GM12878 (cell line): ENCODE data around the gene ACP4. TPM values are rescaled to one million over a fixed set of nuclear protein-coding genes. Genes with fewer than 3 reads are reported as not detected.
"Not testable (repeated sequence)": the region's sequence is repeated elsewhere in the genome, so short reads cannot be mapped to it uniquely, and the experiment has no call there.

ENCODE experiments used
- ATAC-seq: fragments of 200-7000 bp; cut with Tn5 transposase; 3 replicates; pipeline ENCODE4 v1.9.1; 2020; ENCODE audit warnings: mild to moderate bottlenecking, moderate library complexity
- BruUV-seq: library from RNA; stranded (reverse); fragments of 400-500 nt; replicated peaks from 2 replicates; lab custom pipeline; 2021; lab: Mats Ljungman, UMichigan
- CTCF ChIA-PET: fragments of 300-600 bp; sonication (Branson Sonifier 250); formaldehyde crosslinking; extraction: SDS; loops from one replicate; lab custom pipeline; 2021; ENCODE audit warnings: inconsistent platforms; lab: Yijun Ruan, JAX
- POLR2A ChIA-PET: fragments of 350-600 bp; formaldehyde crosslinking; extraction: SDS; loops from one replicate; lab custom pipeline; 2021; ENCODE audit warnings: inconsistent platforms; lab: Charles Lee
- RAD21 ChIA-PET: fragments of 300-600 bp; sonication (Branson Sonifier 250); formaldehyde crosslinking; loops from one replicate; lab custom pipeline; 2023; ENCODE audit warnings: antibody characterized with exemption; ENCODE audit not compliant: unreplicated experiment; lab: Charles Lee
- SMC1A ChIA-PET: fragments of 300-600 bp; sonication (Branson Sonifier 250); formaldehyde crosslinking; loops from one replicate; lab custom pipeline; 2023; ENCODE audit not compliant: unreplicated experiment, uncharacterized antibody; lab: Charles Lee
- DNase-seq: peaks from one replicate; pipeline ENCODE4 v3.0.0-alpha.2; 2011; ENCODE audit warnings: low read depth, low spot score
- FAIRE-seq: peaks from 3 replicates; lab custom pipeline; 2011; peaks lifted over from hg19 to GRCh38; lab: Jason Lieb, UNC
- H2AFZ ChIP-seq: 2 replicates; pipeline ENCODE4 v1.6.0; 2011; ENCODE audit warnings: low read depth, low read length, control low read depth; ENCODE audit not compliant: control insufficient read depth
- H3K27ac ChIP-seq: 2 replicates; pipeline ENCODE4 v1.5.1; 2011; ENCODE audit warnings: control low read depth; ENCODE audit not compliant: control insufficient read depth, insufficient read depth
- H3K27me3 ChIP-seq, 2 experiments: replicated peaks in 1 of 2; 2 replicates each; pipeline versions ENCODE4 v1.6.0 to v1.6.1; 2011; ENCODE audit warnings: low read length in 1 of 2; ENCODE audit not compliant: control insufficient read depth in 2 of 2, insufficient read depth in 2 of 2
- H3K36me3 ChIP-seq, 2 experiments: 2 replicates each; pipeline ENCODE4 v1.5.1; 2011; ENCODE audit warnings: low read length in 1 of 2; ENCODE audit not compliant: control insufficient read depth in 2 of 2, insufficient read depth in 2 of 2
- H3K4me1 ChIP-seq: 2 replicates; pipeline ENCODE4 v1.6.1; 2011; ENCODE audit warnings: mild to moderate bottlenecking, low read length, moderate library complexity, mixed read lengths; ENCODE audit not compliant: control insufficient read depth, insufficient read depth
- H3K4me2 ChIP-seq: 2 replicates; pipeline ENCODE4 v1.6.0; 2011; ENCODE audit warnings: control low read depth; ENCODE audit not compliant: control insufficient read depth, insufficient read depth
- H3K4me3 ChIP-seq: fragments of 200-600 bp; sonication (generic); 2 replicates; pipeline ENCODE4 v1.5.1; 2016
- H3K79me2 ChIP-seq: 2 replicates; pipeline ENCODE4 v1.6.0; 2011; ENCODE audit warnings: low read length; ENCODE audit not compliant: control insufficient read depth, insufficient read depth
- H3K9ac ChIP-seq: 2 replicates; pipeline ENCODE4 v1.8.0; 2011; ENCODE audit warnings: low read length, control low read depth, mixed read lengths; ENCODE audit not compliant: control insufficient read depth, insufficient read depth
- H3K9me3 ChIP-seq: replicated peaks from 3 replicates; pipeline ENCODE4 v1.5.1; 2011; ENCODE audit warnings: mild to moderate bottlenecking, low read length; ENCODE audit not compliant: control insufficient read depth, insufficient read depth
- H4K20me1 ChIP-seq: 2 replicates; pipeline ENCODE4 v1.6.0; 2011; ENCODE audit not compliant: control insufficient read depth, insufficient read depth
- CHD1 ChIP-seq: IDR thresholded peaks from 2 replicates; pipeline ENCODE4 v1.6.1; 2012; ENCODE audit warnings: low read depth, low read length, improper control_type of control experiment
- NFXL1 ChIP-seq: fragments of 450-650 bp; IDR thresholded peaks from 2 replicates; pipeline ENCODE4 v1.6.1; 2017; ENCODE audit warnings: antibody characterized with exemption, mild to moderate bottlenecking, borderline replicate concordance
- NFYA ChIP-seq: IDR thresholded peaks from 2 replicates; pipeline ENCODE4 v1.6.1; 2011; ENCODE audit warnings: low read depth, mild to moderate bottlenecking, low read length, improper control_type of control experiment, borderline replicate concordance
- POLR2A ChIP-seq: IDR thresholded peaks from 2 replicates; pipeline ENCODE4 v1.6.1; 2011; ENCODE audit warnings: low read depth, mild to moderate bottlenecking, low read length
- SIX5 ChIP-seq: IDR thresholded peaks from 2 replicates; pipeline ENCODE4 v1.6.1; 2011; ENCODE audit warnings: mild to moderate bottlenecking, low read depth, low read length, moderate library complexity; ENCODE audit not compliant: severe bottlenecking
- TCF7 ChIP-seq: IDR thresholded peaks from 2 replicates; pipeline ENCODE4 v1.6.1; 2014; ENCODE audit warnings: antibody characterized with exemption, borderline replicate concordance
- WGBS: methylation state at CpG from one replicate; pipeline ENCODE4 v1.1.6; 2016; ENCODE audit warnings: low lambda C conversion rate; ENCODE audit not compliant: insufficient replicate concordance, insufficient coverage; ENCODE audit errors: missing lambda C conversion rate; 5-methylcytosine and 5-hydroxymethylcytosine counted together
- in situ Hi-C: fragments of 300-500 bp; cut with MboI; formaldehyde crosslinking; loops from 9 replicates; pipeline ENCODE4 v1.14.3; 2018; ENCODE audit warnings: mixed read lengths
- intact Hi-C: fragments of 100-400 bp; cut with micrococcal nuclease; formaldehyde crosslinking; loops from one replicate; pipeline ENCODE4 v1.14.2; 2022; ENCODE audit not compliant: unreplicated experiment
- polyA plus RNA-seq, 11 experiments: library from polyadenylated mRNA; depleted of rRNA in 4 of 11; unstranded in 6 of 11; stranded (reverse) in 5 of 11; fragments of >200 nt; fragmentation: Nextera tagmentation in 4 of 11; fragmentation: Illumina TruSeq in 1 of 11; extraction: Ambion mirVana in 4 of 11; extraction: Trizol in 1 of 11; gene quantifications; 1 replicate in 1 of 11; 2 replicates in 10 of 11; pipeline versions ENCODE4 v1.2.1 to v1.2.3, GENCODE V29; 2011 to 2016; ENCODE audit warnings: inconsistent platforms in 2 of 11, missing spikeins in 2 of 11, low read depth in 1 of 11
- total RNA-seq, 4 experiments: library from RNA; depleted of rRNA in 3 of 4; stranded (reverse); fragments of >200 nt in 3 of 4; fragmentation: Illumina TruSeq in 1 of 4; extraction: Trizol in 1 of 4; gene quantifications; 2 replicates each; pipeline versions ENCODE4 v1.2.1 to v1.2.3, GENCODE V29; 2013 to 2021
- TF ChIP-seq, protein P1 (sequence below): IDR thresholded peaks from 2 replicates; pipeline ENCODE4 v1.6.1; 2011; ENCODE audit warnings: borderline replicate concordance, low read depth, mild to moderate bottlenecking, moderate library complexity, low read length; ENCODE audit not compliant: insufficient read depth, poor library complexity, severe bottlenecking
- TF ChIP-seq, protein P2 (sequence below): fragments of 450-650 bp; IDR thresholded peaks from 2 replicates; pipeline ENCODE4 v1.6.1; 2016; ENCODE audit warnings: mild to moderate bottlenecking
- TF ChIP-seq, protein P3 (sequence below): IDR thresholded peaks from 2 replicates; pipeline ENCODE4 v1.6.1; 2011; ENCODE audit warnings: low read depth, mild to moderate bottlenecking, low read length, moderate library complexity, borderline replicate concordance; ENCODE audit errors: extremely low read depth
- TF ChIP-seq, protein P4 (sequence below): fragments of 150-350 bp; IDR thresholded peaks from 2 replicates; pipeline ENCODE4 v1.6.1; 2014; ENCODE audit warnings: mild to moderate bottlenecking, low read depth, low read length

Gene ACP4
- total and polyA plus RNA-seq, 10 of the 15 experiments (the other 5 are each of a cell fraction or from before 2014, with no cell fraction given) = not detected

DNA sequence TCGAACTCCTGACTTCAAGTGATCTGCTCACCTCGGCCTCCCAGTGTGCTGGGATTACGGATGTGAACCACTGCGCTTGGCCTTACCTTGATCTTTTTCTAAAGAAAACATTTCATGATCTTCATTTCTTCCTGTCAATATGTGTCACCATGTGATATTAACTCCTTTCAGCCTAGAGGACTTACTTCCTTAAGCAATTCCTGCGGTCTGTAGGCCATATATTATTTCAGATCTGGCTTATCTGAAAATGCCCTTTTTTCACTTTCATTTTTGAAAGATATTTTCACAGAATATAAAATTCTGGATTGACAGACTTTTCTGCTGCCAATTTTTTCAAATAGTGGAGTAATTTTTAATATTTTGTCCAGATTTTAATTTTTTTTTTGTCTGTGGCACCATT, 21.9 kb upstream of the ACP4 start:
- no peak for TF ChIP-seq CHD1
- no peak for TF ChIP-seq POLR2A
- TF ChIP-seq NFXL1 = no peak
- TF ChIP-seq, protein P1, sequence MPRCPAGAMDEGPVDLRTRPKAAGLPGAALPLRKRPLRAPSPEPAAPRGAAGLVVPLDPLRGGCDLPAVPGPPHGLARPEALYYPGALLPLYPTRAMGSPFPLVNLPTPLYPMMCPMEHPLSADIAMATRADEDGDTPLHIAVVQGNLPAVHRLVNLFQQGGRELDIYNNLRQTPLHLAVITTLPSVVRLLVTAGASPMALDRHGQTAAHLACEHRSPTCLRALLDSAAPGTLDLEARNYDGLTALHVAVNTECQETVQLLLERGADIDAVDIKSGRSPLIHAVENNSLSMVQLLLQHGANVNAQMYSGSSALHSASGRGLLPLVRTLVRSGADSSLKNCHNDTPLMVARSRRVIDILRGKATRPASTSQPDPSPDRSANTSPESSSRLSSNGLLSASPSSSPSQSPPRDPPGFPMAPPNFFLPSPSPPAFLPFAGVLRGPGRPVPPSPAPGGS = no peak
- no peak for TF ChIP-seq TCF7
- TF ChIP-seq, protein P2, sequence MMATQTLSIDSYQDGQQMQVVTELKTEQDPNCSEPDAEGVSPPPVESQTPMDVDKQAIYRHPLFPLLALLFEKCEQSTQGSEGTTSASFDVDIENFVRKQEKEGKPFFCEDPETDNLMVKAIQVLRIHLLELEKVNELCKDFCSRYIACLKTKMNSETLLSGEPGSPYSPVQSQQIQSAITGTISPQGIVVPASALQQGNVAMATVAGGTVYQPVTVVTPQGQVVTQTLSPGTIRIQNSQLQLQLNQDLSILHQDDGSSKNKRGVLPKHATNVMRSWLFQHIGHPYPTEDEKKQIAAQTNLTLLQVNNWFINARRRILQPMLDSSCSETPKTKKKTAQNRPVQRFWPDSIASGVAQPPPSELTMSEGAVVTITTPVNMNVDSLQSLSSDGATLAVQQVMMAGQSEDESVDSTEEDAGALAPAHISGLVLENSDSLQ = no peak
- TF ChIP-seq, protein P3, sequence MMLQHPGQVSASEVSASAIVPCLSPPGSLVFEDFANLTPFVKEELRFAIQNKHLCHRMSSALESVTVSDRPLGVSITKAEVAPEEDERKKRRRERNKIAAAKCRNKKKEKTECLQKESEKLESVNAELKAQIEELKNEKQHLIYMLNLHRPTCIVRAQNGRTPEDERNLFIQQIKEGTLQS = no peak
- TF ChIP-seq SIX5 = no peak
- TF ChIP-seq, protein P4, sequence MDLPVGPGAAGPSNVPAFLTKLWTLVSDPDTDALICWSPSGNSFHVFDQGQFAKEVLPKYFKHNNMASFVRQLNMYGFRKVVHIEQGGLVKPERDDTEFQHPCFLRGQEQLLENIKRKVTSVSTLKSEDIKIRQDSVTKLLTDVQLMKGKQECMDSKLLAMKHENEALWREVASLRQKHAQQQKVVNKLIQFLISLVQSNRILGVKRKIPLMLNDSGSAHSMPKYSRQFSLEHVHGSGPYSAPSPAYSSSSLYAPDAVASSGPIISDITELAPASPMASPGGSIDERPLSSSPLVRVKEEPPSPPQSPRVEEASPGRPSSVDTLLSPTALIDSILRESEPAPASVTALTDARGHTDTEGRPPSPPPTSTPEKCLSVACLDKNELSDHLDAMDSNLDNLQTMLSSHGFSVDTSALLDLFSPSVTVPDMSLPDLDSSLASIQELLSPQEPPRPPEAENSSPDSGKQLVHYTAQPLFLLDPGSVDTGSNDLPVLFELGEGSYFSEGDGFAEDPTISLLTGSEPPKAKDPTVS = no peak
- no peak for TF ChIP-seq NFYA
- no peak overlapping the region for H2AFZ ChIP-seq
- 28% methylated on average over 5 of the region's 5 CpGs for WGBS
- H3K79me2 ChIP-seq = no peaks in the 10 kb centered on the region
- no peaks in the 10 kb centered on the region for H3K4me1 ChIP-seq
- SMC1A ChIA-PET = no interaction called here
- H3K27ac ChIP-seq = no peak overlapping the region
- DNase-seq (no peak), FAIRE-seq (no peak), ATAC-seq (no peak)
- H3K36me3 ChIP-seq = no peaks in the 10 kb centered on the region
- H3K9ac ChIP-seq = no peak overlapping the region
- no peaks in the 10 kb centered on the region for H4K20me1 ChIP-seq
- H3K4me2 ChIP-seq = no peak overlapping the region
- in situ Hi-C loops (no loop called here), intact Hi-C loops (no loop called here)
- H3K9me3 ChIP-seq = no peaks in the 10 kb centered on the region
- POLR2A ChIA-PET = no interaction called here
- H3K27me3 ChIP-seq = no peaks in the 10 kb centered on the region
- BruUV-seq = no TSS peak
- no peak overlapping the region for H3K4me3 ChIP-seq
- CTCF ChIA-PET = no interaction called here
- RAD21 ChIA-PET = no interaction called here

DNA sequence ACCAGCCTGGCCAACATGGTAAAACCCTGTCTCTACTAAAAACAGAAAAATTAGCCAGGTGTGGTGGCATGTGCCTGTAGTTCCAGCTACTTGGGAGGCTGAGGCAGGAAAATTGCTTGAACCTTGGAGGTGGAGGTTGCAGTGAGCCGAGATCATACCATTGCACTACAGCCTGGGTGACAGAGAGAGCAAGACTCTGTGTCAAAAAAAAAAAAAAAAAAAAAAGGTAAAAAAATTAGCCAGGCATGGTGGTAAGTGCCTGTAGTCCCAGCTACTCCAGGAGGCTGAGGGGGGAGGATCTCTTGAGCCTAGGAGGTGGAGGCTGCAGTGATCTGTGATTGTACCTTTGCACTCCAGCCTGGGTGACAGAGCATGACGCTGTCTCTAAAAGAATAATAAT, 20.1 kb upstream of the ACP4 start, which contains the start of gene GPR32:
GPR32 (plus strand) TSS at position 301 of the 400 bp plus-strand sequence. CDS start 137 bp downstream, outside the sequence.
- BruUV-seq, H3K27me3 ChIP-seq, H3K36me3 ChIP-seq, H3K4me3 ChIP-seq, H3K9ac ChIP-seq, H3K9me3 ChIP-seq, H3K27ac ChIP-seq, intact Hi-C loops, DNase-seq, H2AFZ ChIP-seq, POLR2A ChIA-PET, in situ Hi-C loops, RAD21 ChIA-PET, H3K4me2 ChIP-seq, H3K79me2 ChIP-seq, SMC1A ChIA-PET, H3K4me1 ChIP-seq, ATAC-seq, H4K20me1 ChIP-seq, FAIRE-seq: not testable (repeated sequence)
- CTCF ChIA-PET = interaction anchor here (0.6 kb wide), 1 partner anchor 282 kb away, joined by 4 read pairs; no protein-coding TSS in a partner anchor
- WGBS = 0% methylated on average over 2 of the region's 2 CpGs
